ENCODE measurements around the gene MYH9.
A peak's percentile ranks its signal among the peaks of the same experiment; 100 is the strongest.

Gene MYH9

DNA sequence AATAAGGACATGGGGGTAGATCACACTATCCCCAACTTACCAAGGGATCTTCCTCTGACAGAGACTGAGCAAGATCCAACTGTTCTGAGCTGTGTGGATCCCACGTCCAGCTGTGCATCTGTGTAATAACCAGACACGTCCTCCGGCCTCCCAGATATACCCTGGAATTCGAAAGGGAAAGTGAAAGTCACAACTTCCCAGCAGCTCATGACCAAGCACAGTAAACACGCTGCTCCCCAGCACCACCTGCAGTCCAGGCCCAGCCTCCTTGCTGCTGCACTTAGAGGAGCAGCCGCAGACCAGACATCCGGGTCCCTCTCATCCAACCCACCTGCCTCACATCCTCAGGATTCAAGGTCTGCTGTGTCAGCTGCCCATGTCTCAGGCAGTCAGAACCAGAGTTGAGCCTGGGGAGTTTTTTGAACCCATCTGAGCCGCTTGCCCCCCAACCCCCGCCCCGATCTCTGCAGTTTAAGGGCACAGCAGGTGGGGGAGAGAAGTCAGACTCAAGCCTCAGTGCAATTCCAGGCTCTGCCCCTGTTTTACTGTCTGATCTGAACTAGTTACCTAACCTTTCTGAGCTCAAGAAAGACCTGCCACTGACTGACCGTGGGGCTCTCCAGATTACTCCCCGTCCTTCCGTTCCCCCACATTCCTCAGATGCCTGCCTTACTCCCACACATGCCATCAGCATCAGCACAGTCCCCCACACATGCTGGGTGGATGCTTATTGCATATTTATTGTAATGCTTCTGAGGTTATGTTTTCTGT is 148.2 kb downstream of the MYH9 start, which contains the start of gene APOL2:
Gene APOL2, minus strand, starts transcription at position 127 of the 771 bp plus-strand sequence. CDS start 6,365 bp downstream, outside the sequence.
- DNase-seq = peak; percentile 59

DNA sequence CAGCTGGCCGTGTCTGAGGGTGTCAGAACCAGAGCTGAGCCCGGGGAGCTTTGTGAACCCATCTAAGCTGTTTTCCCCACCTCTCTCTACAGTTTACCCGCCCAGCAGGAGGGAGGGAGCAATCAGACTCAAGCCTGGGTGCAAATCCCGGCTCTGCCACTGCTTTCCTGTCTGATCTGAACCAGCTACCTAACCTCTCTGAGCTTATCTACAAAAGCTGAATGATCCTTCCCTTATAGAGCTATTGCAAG is 148.7 kb downstream of the MYH9 start:
- DNase-seq = no peak

DNA sequence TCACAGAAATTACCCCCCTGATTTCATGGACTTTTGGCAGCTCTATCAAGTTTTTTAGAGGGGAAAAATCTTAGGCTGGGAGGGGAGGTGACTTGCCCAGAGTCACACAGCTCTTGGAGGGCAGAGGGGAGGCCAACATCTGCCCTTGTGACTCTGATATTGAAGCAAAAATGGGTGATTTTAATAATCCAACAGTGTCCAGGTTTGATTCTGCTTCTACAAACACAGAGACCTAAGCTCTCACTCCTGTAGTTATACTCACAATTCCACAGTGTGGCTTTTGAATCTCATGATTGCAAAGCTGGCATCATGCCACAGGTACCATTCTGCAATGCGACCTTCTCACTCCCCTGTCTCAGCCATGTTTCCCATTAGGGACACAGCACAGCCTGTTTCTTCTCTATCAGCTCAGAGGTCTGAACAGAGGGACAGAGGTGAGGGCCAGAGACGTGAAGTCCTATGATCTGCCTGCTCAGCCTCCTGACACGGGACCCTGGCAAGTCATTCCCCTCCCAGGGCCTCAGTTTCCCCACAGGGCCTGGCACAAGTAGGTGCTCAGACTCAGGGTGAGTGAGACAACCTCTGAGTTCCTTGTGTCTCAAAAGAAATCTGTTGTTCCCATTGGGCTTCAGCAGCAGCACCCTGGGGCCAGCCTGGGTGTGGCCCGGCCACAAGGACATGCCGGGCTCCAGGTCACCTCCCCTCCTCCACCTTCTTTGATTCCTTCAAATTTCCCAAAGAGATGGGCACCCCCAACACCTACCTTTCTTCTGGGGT is 149.2 kb downstream of the MYH9 start:
- no peak for DNase-seq

DNA sequence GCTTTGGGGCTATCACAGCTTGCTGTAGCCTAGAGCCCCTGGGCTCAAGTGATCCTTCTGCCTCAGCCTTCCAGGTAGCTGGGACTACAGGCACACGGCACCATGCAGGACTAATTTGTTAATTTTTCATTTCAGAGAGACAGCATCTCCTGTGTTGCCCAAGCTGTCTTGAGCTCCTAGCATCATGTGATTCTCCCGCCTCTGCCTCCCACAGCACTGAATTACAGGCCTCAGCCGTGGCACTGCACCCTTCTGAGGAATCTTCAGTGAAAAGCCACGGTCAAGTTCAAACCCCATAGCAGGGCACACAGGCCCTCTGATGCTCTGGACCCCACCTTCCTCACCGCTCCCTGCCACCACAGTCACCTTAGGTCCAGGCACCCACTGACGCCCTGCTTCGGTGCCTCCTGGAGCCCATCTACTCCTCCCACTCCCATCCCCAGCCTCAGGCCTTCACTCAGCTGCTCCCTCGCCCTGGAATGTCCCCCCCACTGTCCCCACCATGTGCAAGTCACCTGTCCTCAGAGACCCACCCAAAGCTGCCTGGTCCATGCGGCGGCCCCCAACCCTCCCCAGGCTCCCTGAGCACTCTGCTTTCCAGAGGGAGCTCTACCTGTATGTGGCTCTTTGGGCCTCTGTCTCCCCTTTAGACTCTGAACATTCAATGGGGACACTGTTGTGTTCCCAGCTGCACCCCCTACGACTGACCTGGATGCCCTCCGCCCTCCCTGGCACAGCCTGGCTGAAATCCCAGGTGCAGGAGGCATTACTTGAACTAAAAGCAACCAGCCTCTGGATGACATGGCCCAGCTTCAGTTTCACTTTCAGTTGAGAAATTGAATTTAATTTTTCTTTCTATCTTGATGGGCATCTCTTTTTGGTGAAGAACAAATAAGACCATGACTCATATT is 150.1 kb downstream of the MYH9 start:
- DNase-seq = no peak

DNA sequence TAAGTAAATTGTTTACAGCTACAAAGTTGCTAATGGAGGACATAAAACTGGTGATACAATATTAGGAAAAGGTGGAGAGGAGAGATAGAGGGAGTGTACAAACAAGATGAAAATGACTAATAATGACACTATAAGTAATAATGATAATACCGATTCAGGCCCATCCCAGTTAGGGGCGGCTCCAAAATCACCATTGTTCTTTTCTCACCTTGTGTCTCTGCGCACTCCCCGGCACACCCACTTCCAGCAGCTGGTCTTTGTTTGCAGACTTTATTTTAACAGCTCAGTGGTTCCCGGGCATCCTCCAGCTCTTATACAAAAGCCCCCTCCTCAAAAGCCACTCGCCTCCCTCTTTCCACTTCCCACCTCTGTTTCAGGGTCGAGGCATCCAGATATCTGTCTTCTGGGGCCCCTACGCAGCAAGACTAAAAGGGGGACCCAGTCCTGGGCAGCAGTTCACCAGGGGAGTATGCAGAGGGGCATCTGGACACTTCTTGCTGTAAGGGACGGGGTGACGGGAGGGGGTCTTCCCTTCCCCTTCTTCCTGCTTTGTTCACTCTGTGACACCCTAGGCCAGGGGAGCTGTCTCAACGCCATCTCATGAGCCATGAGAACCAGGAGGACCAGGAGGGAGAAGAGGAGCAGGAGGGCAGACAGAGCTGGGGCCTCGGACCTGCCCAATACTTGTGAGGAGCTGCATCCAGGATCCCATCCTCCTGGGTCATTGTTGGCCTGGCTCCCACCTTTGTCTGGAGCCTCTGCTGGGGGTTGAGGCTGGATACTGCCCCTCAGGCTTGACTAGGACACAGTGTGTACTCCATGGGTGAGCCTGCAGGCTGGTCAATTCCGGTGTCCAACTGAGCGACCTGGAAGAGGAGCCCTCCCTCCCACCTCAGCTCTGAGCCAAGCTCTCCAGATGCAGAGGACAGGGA is 151.1 kb downstream of the MYH9 start:
- DNase-seq = no peak

DNA sequence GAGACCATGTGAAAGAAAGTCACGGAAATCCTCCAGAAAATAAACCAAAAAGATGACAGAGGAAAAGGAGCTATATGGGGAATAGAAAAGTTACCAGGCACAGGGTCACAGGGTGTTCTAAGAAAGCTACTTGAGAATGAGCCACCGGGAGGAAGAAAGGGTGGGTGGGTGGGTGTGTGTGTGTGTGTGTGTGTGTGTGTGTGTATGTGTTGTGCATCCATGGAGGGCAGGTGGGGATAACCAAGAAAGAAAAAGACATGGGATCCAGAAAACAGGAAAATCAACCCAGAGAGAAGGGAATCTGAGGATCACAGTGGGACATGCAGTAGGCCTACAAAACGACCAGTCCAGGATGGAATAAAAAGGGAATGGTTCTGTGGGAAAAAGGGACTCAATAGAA is 152.2 kb downstream of the MYH9 start:
- DNase-seq = no peak

DNA sequence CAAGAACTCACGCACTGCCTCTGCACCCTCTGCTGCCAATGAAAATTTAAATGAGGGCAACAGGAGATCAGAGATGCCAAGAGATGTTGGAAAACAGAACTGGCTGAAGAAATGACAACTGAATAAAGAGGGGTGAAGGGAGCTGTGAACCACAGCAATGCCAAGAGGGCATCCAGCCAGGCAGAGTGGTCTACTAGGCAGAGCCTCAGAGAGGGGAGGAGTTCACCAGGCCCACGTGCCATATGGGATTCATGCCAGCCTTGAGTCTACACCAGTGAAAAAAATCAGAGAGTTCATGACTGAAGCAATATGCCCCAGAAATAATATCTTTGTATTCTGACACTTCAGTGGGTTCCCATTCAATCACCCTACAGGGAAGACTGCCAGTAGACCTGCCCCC is 152.8 kb downstream of the MYH9 start:
- DNase-seq = no peak

DNA sequence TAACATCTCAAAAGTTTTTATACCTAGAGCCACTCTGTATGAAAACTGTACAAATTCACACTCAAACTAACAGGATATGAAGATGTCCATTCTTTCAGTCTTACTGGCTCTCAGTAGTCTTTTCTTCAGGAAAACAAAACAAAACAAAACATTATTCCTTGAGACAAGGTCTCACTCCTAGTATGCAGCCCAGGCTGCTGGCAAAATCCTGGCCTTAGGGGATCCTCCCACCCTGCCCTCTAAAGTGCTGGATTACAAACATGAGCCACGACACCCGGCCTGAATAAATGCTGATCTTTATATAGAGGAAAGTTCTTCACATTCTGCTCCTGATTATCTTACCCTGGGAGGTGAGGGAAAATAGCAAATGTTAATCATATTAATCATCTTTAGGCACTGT is 153.6 kb downstream of the MYH9 start:
- DNase-seq = no peak

DNA sequence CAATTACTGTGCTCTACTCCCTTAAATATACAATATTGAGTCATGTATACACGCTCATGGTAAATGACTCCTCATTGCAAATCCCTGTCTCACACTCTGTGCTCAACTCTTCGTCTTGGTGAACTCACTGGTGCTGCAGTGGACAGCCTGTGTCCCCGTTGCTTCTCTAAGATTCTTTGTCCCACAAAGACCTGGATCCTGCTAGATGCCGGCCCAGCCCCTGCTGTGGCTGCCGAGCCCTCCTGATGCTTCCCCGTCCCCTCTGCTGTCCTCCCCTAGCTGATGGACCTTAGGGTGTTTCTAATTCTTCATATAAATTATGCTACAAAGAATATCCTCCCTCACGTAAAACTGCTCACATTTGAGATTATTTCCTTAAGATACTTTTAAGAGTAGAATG is 154.0 kb downstream of the MYH9 start:
- DNase-seq = no peak

DNA sequence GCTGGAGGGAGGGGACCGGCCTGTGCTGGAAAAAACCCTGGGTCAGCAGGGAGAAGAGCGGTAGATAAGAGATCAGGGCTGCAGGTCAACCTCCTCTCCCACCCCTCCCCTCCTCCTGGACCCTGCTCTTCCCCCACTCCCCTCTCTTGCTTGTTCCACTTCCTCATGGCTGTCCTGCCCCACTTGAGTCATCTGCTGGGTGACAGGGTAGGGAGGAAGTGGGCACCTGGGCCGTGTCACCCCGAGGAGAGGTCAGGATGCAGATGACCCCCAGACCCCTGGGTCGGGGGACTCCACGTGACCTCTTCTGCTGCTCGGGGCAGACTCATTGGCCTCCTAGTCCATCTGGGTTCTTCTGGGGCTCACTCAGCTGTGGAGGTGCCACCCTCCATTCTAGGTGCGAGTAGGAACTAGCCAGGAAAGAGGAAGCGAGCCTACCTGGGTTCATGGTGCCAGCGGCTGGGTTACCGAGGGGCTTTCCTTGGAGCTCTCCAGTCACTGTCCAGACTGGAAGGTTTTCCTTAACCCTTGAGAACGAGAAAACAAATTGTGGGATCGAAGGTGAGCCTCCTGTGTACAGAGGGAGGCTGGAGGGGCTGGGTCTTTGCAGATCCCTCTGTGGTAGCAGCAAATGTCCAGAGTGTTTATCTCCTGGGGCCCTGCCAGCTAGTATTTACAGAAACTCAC is 154.9 kb downstream of the MYH9 start:
- DNase-seq = no peak

Data from NCI-H524 treated with DMSO at 0.1 percent for 48 hours (cell line).